Nephron (organoid): ENCODE data around the gene CTNNBIP1.

ENCODE experiments used
- H3K27ac Mint-ChIP-seq, 3 experiments: 2 replicates each; pipeline ENCODE4 v1.8.0; 2020; ENCODE audit warnings: mixed read lengths in 3 of 3, mild to moderate bottlenecking in 2 of 3, moderate library complexity in 1 of 3
- H3K27me3 Mint-ChIP-seq: 2 replicates; pipeline ENCODE4 v1.8.0; 2021; ENCODE audit warnings: low read depth, mild to moderate bottlenecking, moderate library complexity, mixed read lengths
- H3K36me3 Mint-ChIP-seq: 2 replicates; pipeline ENCODE4 v1.8.0; 2020; ENCODE audit warnings: low read depth, mixed read lengths
- H3K4me1 Mint-ChIP-seq: 2 replicates; pipeline ENCODE4 v1.8.0; 2020; ENCODE audit warnings: mixed read lengths
- H3K4me3 Mint-ChIP-seq, 3 experiments: 2 replicates each; pipeline ENCODE4 v1.8.0; 2020; ENCODE audit warnings: mild to moderate bottlenecking in 3 of 3, mixed read lengths in 3 of 3, moderate library complexity in 2 of 3
- H3K9me3 Mint-ChIP-seq: 2 replicates; pipeline ENCODE4 v1.8.0; 2020; ENCODE audit warnings: mixed read lengths
- CTCF ChIP-seq, 3 experiments: fragments of 200-600 bp; sonication (generic); IDR thresholded peaks; one replicate each; pipeline ENCODE4 v1.5.0; 2021; ENCODE audit warnings: antibody characterized with exemption in 3 of 3; ENCODE audit not compliant: unreplicated experiment in 3 of 3

CTNNBIP1 gene

GRCh38 chr1:9844756-9845155 is 65.3 kb downstream of the CTNNBIP1 start:
- H3K27ac Mint-ChIP-seq = no peak overlapping the region
- no peak overlapping the region for H3K4me3 Mint-ChIP-seq
- H3K27me3 Mint-ChIP-seq = no peaks in the 10 kb centered on the region
- no peak for TF ChIP-seq CTCF (IDR thresholded peaks at IDR 0.05; ENCODE audit: unreplicated experiment in 3 of 3)
- peaks cover 46% of the 10 kb centered on the region for H3K4me1 Mint-ChIP-seq
- H3K36me3 Mint-ChIP-seq = peaks cover under 1% of the 10 kb centered on the region
- H3K9me3 Mint-ChIP-seq = no peaks in the 10 kb centered on the region

GRCh38 chr1:9844106-9844505 is 66.0 kb downstream of the CTNNBIP1 start:
- TF ChIP-seq CTCF (IDR thresholded peaks at IDR 0.05; ENCODE audit: unreplicated experiment in 3 of 3) = no peak
- H3K9me3 Mint-ChIP-seq = no peaks in the 10 kb centered on the region
- peaks cover 46% of the 10 kb centered on the region for H3K4me1 Mint-ChIP-seq
- H3K27me3 Mint-ChIP-seq = peaks cover 5% of the 10 kb centered on the region
- no peaks in the 10 kb centered on the region for H3K36me3 Mint-ChIP-seq
- H3K27ac Mint-ChIP-seq = no peak overlapping the region
- no peak overlapping the region for H3K4me3 Mint-ChIP-seq

- H3K9me3 Mint-ChIP-seq = no peaks in the 10 kb centered on the region
- H3K4me3 Mint-ChIP-seq = no peak overlapping the region
- H3K27ac Mint-ChIP-seq = no peak overlapping the region
- H3K36me3 Mint-ChIP-seq = no peaks in the 10 kb centered on the region
- TF ChIP-seq CTCF (IDR thresholded peaks at IDR 0.05; ENCODE audit: unreplicated experiment in 3 of 3) = no peak
- peaks cover 46% of the 10 kb centered on the region for H3K4me1 Mint-ChIP-seq
- H3K27me3 Mint-ChIP-seq = peaks cover 5% of the 10 kb centered on the region
Measured at GRCh38 chr1:9843576-9843945, 66.5 kb downstream of the CTNNBIP1 start.

GRCh38 chr1:9842781-9843575 is 67.1 kb downstream of the CTNNBIP1 start:
- Mint-ChIP-seq H3K9me3 (no peaks in the 10 kb centered on the region), H3K27ac (no peak overlapping the region), H3K36me3 (no peaks in the 10 kb centered on the region), H3K4me3 (no peak overlapping the region), H3K4me1 (peaks cover 42% of the 10 kb centered on the region), H3K27me3 (peaks cover 5% of the 10 kb centered on the region)
- TF ChIP-seq CTCF (IDR thresholded peaks at IDR 0.05; ENCODE audit: unreplicated experiment in 3 of 3) = no peak

- H3K9me3 Mint-ChIP-seq = no peaks in the 10 kb centered on the region
- H3K27me3 Mint-ChIP-seq = peaks cover 5% of the 10 kb centered on the region
- peaks cover 34% of the 10 kb centered on the region for H3K4me1 Mint-ChIP-seq
- TF ChIP-seq CTCF (IDR thresholded peaks at IDR 0.05; ENCODE audit: unreplicated experiment in 3 of 3) = no peak
- no peaks in the 10 kb centered on the region for H3K36me3 Mint-ChIP-seq
- H3K4me3 Mint-ChIP-seq = no peak overlapping the region
- no peak overlapping the region for H3K27ac Mint-ChIP-seq
Measured at GRCh38 chr1:9842073-9842711, 67.9 kb downstream of the CTNNBIP1 start.

- H3K27ac Mint-ChIP-seq = no peak overlapping the region
- peaks cover 5% of the 10 kb centered on the region for H3K27me3 Mint-ChIP-seq
- peaks cover 31% of the 10 kb centered on the region for H3K4me1 Mint-ChIP-seq
- H3K9me3 Mint-ChIP-seq = no peaks in the 10 kb centered on the region
- H3K36me3 Mint-ChIP-seq = no peaks in the 10 kb centered on the region
- no peak overlapping the region for H3K4me3 Mint-ChIP-seq
- no peak for TF ChIP-seq CTCF (IDR thresholded peaks at IDR 0.05; ENCODE audit: unreplicated experiment in 3 of 3)
Measured at GRCh38 chr1:9841460-9841859, 68.6 kb downstream of the CTNNBIP1 start.
